WI38 (cell line): ENCODE data around the gene IL10RB.

Source experiments
- H3K4me3 ChIP-seq: 2 replicates; pipeline ENCODE4 v1.5.1; 2011; ENCODE audit warnings: low read depth, mild to moderate bottlenecking, control low read depth, low read length
- CTCF ChIP-seq: IDR thresholded peaks from 2 replicates; pipeline ENCODE4 v1.5.1; 2012; ENCODE audit warnings: low read depth, mild to moderate bottlenecking, control low read depth, low read length

Gene IL10RB

GRCh38 chr21:33339135-33339534 lies 73.0 kb downstream of the IL10RB start:
- no peak overlapping the region for H3K4me3 ChIP-seq
- no peak for TF ChIP-seq CTCF

GRCh38 chr21:33339918-33340317 lies 73.8 kb downstream of the IL10RB start:
- no peak for TF ChIP-seq CTCF
- H3K4me3 ChIP-seq = no peak overlapping the region

- no peak for TF ChIP-seq CTCF
- H3K4me3 ChIP-seq = no peak overlapping the region
These were observed 79.6 kb downstream of the IL10RB start for GRCh38 chr21:33345751-33346238.
